AG20443 (cell line): ENCODE measurements around the gene GNAI3.

Experiments used
- DNase-seq: peaks from one replicate; pipeline ENCODE4 v3.0.0; 2012; ENCODE audit warnings: low spot score, mixed read lengths

The GNAI3 gene

GRCh38 chr1:109548321-109549267 is at the start of gene GNAI3:
GNAI3 (plus strand) TSS chr1:109548615; CDS start chr1:109548721, 106 bp downstream.
- peak; percentile 96 for DNase-seq

GRCh38 chr1:109499081-109499480 is 49.3 kb upstream of the GNAI3 start:
- no peak for DNase-seq

GRCh38 chr1:109499661-109500536 is 48.5 kb upstream of the GNAI3 start:
- peak; percentile 30 for DNase-seq

GRCh38 chr1:109500941-109501381 is 47.5 kb upstream of the GNAI3 start:
- peak; percentile 63 for DNase-seq

- DNase-seq: no peak
Observed at GRCh38 chr1:109501644-109502363, 46.6 kb upstream of the GNAI3 start.

- DNase-seq: no peak
Observed at GRCh38 chr1:109502364-109502851, 46.0 kb upstream of the GNAI3 start.

GRCh38 chr1:109503935-109504334 is 44.5 kb upstream of the GNAI3 start:
- DNase-seq: no peak

GRCh38 chr1:109504974-109505373 is 43.4 kb upstream of the GNAI3 start:
- no peak for DNase-seq

GRCh38 chr1:109508001-109508872 is 40.2 kb upstream of the GNAI3 start:
- DNase-seq: no peak

- no peak for DNase-seq
Observed at GRCh38 chr1:109508873-109509175, 39.6 kb upstream of the GNAI3 start.

GRCh38 chr1:109509176-109510134 is 39.0 kb upstream of the GNAI3 start, which contains the start of gene AMIGO1:
AMIGO1 (minus strand) TSS chr1:109509727; CDS start chr1:109508912, 815 bp downstream.
- peak; percentile 92 for DNase-seq

GRCh38 chr1:109513110-109513710 is 35.2 kb upstream of the GNAI3 start:
- DNase-seq: no peak

GRCh38 chr1:109514846-109515245 is 33.6 kb upstream of the GNAI3 start:
- DNase-seq: no peak

- DNase-seq: no peak
Observed at GRCh38 chr1:109516872-109517271, 31.5 kb upstream of the GNAI3 start.

- DNase-seq: no peak
Observed at GRCh38 chr1:109517337-109517736, 31.1 kb upstream of the GNAI3 start.

- peak; percentile 57 for DNase-seq
Observed at GRCh38 chr1:109521002-109521951, 27.1 kb upstream of the GNAI3 start.

- no peak for DNase-seq
Observed at GRCh38 chr1:109522026-109522425, 26.4 kb upstream of the GNAI3 start.

- DNase-seq: no peak
Observed at GRCh38 chr1:109523706-109524105, 24.7 kb upstream of the GNAI3 start.
